HG02870 (cell line): ENCODE measurements around the gene ADCY2.

Experiments used
- ATAC-seq: cut with Tn5 transposase; IDR thresholded peaks from one replicate; pipeline ENCODE4 v1.9.1; 2021; ENCODE audit warnings: mild to moderate bottlenecking, moderate library complexity; ENCODE audit not compliant: unreplicated experiment

ADCY2 gene

DNA sequence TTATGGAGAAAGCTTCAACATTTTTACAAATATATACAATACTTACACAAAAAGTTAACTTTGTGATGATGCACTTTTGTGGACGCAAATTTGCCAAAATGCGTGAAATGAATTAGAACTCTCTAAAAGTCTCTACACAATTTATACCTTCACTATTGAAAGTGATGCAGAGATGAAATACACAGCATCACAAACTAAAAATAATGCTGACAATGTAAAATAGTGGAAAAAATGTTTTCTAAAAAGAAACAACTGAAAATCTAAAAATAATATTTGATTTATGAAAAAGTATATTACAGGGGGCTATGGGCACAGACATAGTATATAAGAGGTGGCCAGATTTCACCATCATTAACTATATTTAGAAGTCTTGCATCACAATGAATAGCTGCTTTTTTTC is 188.8 kb downstream of the ADCY2 start:
- ATAC-seq = no peak

DNA sequence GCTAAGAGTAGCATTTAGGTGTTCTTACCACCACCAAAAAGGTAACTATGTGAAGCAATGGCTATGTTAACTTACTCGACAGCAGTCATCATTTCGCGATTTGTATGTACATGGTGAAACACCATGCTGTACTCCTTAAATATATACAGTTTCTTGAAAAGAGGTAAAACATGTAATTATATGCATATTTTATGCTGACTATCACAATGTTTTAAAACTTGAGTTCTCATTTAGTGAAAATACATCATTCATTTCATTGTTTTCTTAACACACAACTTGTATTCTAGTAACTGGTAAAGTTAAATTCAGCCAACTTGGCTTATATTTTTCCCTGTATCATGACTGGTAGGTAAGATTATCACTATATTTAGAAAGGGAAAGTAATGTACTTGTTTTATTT is 189.9 kb downstream of the ADCY2 start:
- no peak for ATAC-seq

DNA sequence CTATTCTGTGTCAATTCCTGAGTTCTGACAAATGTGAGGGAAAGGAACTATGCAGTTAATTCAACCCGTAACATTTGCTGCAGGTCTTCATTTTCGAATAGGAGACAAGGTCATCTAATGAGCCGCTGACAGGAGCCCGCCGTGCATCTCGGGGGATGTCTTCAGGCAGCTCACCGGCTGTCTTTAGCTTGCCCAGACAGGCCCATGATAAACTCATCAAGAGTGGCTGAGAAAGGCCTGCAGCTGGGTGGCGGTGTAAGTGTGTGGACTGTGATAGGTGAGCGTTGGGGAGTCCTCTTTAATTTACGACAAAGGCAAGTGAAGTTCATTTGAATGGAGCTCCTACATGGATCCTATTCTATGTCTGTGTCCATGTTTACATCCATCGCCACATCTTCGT is 190.5 kb downstream of the ADCY2 start:
- no peak for ATAC-seq

DNA sequence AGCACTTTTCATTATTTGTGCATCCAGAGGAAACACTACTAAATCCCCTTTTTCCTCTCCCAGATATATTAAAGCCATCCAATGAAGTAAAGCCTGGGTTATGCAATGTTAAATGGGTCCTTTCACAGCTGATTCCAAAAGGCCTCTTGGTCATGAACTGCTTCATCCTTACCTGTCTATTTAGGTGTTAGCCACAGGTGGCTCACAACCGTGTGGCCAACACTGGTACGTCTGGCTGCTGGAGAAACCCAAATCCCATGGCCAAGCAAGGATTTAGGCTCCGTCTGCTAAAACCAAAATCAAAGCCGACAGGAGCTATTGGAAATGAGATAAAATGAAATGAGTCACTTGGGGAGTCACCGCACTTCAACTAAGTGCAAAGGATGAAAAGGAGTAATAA is 193.9 kb downstream of the ADCY2 start:
- ATAC-seq = no peak

DNA sequence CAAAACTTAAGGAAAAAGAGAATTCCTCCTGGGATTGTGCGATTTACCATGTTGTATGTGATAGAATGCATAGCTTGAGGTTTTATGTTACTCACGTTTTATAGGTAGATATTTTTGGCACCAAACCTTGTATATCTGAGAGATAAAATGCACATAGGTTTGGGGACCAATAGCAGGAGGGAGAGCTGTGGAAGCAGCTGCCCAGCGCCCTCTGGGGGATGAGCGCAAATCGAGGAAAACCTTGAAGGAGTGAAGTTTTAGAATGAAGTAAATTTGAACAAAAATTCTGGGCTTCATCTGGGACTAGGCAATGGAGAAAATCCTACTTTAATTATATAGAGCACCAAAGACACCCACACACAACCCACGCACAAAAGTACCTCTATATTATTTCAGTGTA is 197.0 kb downstream of the ADCY2 start:
- ATAC-seq = no peak

DNA sequence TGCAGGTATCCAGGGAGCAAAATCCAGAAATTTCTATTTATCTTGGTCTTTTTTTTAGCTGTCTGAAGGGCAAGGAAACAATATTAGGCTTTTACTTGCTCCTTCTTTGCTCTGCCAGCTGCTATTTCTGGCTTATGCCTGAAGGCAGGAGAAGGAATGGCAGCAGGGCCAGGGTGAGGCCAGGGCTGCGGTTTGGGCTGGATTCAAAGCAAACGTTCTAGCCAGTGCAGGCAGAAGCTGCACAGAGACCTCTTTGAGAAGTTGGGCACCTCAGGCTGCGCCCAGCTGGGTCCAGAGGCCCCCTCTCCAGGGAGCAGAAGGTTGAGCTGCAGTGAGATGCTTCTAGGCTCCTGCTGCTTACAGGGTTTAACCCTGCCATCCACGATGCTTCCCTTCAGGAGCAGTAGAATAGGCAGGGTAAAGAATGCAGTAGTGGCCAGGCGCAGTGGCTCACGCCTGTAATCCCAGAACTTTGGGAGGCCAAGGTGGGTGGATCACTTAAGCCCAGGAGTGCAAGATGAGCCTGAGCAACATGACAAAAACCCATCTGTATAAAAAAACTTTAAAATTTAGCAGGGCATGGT is 201.2 kb downstream of the ADCY2 start:
- no peak for ATAC-seq

DNA sequence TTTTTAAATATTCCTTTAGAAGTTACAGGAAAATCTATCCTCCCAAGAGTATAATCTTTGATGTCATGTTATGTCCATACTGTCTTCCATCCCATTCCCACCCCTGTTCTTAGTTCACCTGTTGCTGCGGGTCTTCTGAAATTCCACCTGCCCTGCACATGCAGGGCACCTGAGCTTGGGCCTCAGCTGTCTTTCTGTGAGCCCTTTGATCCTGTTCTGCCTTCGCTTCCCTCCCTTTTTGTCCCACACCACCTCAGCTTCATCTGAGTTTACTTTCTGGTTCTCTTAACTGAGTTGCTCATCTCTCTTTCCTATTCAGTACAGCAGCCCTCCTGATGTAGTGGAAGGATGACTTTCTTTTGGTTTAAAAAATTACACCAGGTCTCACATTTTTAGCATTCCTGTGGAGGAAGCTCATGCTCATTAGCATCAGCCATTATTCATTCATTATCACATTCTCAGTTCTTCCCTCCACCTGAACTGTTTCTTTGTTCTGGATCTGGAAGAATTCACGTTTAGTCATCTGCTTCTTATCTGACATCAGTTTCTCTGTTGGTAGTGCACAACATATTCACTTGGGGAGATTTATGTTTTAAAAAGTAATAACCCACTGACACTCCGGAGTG is 211.0 kb downstream of the ADCY2 start:
- no peak for ATAC-seq

DNA sequence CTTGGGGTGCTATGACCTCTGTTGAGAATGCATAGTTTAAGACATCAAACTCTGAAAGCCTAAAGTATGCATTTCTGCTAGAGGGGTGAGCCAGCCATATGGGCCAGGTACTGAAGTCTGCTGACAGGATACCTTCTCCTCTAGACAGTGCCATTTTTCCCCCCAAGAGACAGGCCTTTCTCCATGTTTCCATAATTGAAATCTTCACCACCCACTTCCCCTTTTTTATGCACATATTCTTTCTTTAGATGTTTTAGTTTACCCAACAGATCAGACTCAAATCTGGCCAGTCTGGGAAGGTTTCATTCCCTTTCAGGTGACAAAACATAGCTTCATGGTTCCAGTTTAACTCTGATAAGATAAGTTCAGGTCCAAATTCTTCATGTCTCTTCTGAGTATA is 212.8 kb downstream of the ADCY2 start:
- ATAC-seq = no peak

DNA sequence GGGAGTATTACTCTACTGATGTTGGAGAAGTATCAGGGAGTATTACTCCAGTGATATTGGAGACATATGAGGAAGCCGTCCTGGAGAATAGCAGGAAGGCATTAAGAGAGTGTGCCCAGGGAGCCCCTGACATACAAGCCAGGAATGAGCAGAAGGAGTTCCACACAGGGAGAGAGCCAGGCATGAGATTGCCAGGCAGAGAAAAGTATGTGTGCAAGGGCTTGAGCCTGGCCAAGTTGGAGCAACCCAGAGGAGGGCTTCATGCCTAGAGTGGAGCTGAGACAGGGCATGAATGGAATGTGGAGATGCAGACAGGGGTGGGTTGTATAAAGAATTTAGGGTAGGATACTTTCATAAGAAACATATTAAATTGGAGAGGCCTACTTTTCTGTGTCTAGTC is 213.8 kb downstream of the ADCY2 start:
- ATAC-seq = no peak

DNA sequence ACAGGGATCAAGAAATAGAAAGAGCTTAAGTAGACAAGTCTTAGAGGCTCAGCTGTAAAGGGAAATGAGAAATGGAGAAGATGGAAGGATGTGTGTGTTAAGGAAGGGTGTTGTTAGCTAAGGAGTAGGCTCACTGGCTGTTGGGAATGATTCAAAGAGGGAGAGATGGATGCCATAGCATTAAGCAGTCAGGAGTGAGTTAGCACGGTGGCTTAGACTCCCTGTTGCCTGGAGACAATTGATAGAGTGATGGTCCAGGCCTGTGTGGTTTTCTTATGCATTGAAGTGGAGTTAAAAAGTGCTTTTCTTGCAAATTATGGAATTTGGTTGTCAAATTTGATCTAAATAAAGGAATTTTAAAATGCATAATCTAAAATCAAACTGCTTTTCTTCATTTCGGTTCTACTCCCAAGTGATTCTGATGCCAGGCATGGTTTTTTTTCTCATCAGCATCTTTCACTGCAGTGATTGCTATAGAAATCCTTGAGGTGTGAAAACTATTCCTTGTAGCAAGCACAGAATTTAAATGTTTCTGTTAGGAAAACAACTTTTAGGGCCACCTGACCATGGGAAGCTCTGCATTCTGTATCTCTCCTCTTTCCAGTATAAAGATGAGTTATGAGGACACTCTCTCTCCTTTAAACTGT is 214.7 kb downstream of the ADCY2 start:
- ATAC-seq = no peak

DNA sequence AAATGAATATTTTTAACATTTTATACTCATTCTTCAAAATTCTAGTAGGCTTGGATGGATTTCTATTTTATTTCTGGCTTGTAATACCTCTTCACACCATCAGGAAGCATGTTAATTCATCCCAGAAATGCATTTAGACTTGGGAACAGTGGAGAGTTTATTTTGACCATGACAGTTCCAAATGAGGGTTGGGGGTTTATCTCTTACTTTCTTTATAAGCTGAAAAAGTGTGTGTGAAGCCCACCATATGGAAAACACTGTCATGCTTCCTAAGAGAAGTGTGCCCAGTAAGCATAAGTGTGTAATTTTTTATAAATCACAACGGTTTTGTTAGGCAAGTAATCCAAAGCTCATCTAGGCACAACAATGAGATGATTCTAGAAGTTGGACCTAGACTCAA is 215.6 kb downstream of the ADCY2 start:
- ATAC-seq = no peak

DNA sequence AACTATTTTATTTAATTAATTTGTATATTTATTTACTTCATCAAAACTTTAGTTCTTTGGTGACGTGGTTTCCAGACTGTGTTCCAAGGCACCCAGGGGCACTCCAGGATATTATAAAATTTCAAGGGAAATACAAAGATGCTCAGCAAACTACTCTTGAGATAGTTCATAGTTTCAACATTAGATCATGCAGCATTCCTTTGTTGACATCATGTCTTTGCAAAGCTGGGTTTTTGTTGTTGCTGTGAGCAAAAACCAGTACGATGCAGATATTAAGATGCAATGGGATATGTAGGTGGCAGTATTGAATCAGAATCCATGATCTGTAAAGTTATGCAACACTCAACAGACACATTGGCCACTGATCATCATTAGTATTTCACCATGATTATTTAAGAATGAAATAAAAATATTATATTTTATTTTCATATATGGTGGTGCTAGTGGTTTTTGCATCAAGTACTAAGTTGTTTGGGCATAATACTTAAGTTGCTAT is 219.7 kb downstream of the ADCY2 start:
- ATAC-seq = no peak

DNA sequence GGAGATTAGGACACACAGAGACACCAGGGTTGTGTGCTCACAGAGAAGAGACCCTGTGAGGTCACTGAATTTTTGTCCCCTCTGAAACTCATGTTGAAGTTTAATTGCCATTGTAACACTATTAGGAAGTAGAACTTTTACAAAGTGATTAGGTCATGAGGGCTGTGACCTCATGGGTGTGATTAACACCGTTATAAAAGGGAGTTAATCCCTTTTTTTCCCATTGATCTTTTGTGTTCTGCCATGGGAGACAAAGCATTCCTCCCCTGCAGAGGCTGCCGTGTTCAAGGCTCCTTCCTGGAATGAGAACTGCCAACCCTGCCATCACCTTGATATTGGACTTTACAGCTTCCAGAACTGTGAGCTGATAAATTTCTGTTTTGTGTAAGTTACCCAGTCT is 221.0 kb downstream of the ADCY2 start:
- ATAC-seq = no peak

DNA sequence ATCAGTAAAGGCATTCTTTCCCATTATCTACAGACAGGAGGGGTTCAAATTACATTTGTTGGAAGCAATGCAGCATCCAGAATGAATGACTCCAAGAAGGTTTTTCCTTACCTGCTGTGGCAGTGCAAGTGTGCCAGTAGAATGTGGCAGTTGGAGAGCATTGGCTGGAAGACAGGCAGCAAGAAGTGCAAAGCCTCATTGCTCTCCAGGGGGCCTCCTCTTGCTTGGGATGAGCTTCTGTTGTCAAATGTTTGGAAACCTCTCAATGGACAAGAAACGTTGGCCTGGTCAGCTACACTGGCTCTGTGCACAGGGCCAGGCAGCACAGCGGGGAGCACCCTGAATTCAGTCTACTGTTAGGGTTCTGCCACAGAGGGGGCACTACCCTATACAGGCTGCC is 226.6 kb downstream of the ADCY2 start:
- no peak for ATAC-seq

DNA sequence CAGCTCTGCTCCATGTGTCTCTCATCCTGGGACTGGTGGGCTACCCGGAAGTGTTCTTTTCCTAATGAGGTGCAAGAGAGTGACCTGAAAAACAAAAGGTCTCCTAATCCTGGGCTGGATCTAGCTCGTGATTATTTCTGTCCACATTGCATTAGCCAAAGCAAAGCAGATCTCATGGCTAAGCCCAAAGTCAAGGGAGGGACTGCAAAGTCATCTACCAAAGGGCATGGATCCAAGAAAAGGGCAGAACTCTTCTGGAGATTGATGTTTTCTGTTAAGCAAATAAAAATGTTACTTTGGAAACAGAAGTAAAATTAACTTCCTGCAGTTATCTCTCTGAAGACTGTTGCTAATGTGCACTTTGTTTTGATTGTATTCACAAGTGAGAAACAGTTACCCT is 229.8 kb downstream of the ADCY2 start:
- ATAC-seq = no peak

DNA sequence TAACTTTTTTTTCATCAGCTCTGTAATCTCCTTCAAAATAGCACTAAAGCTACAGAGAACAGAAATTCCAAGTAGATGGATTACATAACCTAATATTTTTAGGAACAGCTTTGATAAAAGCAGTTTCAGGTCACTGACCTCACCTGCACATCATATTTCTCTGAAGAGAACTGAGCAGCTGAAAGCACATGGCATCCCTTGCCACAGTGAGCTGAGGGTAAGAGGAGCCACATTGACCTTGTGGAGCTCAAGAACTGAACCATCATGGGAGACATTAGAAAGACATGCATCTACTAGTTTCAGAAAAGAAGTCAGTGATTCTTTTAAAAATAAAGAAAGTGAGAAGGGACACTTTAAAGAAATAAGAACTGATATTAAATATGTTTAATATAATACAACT is 232.3 kb downstream of the ADCY2 start:
- no peak for ATAC-seq

DNA sequence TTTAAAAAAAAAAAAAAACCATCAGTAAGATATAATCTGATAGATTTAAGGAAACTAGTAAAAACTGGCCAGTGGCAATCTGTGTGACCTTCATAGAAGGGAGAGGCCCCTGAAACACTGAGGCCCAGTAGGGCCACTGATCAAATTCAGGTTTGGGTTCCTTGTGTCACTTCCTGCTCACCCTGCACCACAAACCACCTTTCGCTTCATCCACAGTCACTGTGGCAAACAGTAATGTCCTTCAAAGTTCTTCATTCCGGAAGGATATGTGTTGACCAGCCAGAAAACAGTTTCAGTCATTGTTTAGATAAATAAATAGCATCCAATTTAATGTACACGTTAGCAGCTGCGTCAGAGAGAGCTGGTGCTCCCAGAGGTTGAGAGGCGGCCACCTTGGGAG is 232.9 kb downstream of the ADCY2 start:
- ATAC-seq = no peak

DNA sequence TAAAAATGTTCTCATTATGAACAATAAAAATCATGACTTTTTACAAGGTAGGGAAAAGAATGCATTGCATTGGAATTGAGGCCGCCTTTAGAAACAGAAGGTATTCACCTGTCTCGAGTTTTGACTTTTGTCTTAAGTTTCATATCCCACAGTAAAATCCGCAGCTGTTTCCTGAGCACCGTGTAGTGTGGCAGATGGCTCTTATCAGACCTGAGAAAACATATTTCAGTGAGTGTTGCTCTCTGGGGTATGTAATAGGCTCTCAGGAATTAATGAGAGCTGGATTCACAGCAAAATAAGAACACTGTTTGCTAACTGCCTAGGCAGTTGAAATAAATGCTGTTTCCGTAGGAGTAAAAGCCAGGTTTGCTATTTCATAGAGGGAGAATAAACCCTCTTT is 233.6 kb downstream of the ADCY2 start:
- no peak for ATAC-seq

DNA sequence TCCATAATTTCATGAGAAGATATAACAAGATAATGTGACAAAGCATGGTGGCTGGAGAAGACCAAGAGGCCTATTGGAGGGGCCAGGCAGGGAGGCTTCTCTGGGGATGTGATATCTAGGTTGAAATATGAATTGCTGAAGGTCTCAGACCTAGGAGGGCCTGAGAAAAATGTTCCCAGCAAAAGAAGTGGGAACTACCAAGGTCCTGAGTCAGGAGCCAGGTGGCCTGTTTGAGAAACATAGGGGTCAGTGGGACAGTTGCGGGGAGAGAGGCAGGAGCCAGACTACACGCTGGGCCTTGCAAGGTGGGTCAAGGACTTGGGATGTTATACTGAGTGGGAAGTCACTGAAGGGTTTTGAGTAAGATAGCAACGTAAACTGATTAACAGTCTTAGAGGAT is 238.9 kb downstream of the ADCY2 start:
- no peak for ATAC-seq

DNA sequence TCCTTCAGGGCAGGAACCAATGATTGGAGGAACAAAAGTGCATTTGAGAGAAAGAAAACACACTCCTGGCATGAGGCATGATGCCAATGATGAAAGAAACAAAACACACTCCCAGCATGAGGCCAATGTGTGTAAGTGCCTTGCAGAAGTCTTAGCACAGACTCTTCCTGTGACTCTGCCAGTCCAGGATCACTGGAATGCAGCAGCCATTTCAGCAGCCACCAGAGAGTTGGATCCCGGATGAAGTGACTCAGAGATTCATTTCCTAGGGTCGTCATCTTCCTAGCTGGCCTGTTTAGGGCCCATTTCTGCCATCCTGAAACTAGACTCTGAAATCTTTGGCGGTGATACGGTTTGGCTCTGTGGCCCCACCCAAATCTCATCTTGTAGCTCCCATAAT is 242.5 kb downstream of the ADCY2 start:
- no peak for ATAC-seq

DNA sequence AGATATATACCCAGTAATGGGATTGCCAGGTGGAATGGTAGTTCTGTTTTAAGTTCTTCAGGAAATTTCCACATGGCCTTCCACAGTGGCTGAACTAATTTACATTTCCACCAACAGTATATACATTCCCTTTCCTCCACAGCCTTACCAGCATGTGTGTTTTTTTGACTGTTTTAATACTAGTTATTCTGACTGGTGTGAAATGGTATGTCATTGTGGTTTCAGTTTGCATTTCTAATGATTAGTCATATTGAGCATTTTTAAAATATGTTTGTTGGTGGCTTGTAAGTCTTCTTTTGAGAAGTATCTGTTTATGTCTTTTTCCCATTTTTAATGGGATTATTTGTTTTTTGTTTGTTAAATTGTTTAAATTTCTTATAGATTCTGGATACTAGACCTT is 246.1 kb downstream of the ADCY2 start:
- ATAC-seq = peak; percentile 47

DNA sequence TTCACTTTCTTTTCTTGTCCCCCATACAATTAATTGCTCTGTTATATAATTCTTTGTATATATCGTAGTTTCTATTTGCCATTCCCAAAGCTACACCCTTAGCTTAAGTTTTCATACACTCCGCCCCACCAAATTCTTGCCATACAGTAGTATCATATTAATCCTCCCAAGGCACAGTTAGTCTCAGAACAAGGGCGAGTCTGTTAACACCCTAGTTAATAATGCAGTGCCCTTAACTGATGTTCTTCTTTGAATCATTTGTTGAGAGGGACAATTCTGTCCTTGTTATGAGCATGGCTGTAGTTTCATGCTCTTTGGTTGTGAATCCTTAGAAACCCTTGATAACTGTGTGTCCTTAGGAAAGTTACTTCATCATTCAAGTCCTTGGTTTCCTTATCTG is 248.8 kb downstream of the ADCY2 start:
- ATAC-seq = no peak

DNA sequence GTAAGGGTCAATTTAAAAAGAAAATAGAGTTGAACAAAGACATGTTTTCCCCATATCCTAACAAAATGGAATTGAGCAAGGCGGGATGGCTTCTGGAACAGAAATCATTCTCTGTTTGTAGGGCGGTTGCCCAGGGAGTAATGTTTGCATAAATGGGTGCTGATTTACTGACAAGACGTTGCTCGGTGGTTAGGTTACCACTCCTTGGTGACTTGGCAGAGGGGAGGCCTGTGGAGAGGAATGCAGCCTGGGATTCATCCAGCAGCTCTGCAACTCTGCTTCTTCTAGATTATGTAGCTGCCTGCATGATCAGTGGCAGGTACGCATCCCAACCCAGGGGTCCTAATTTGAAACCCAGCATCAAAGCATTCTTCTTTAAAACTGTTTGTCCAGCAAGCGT is 254.8 kb downstream of the ADCY2 start:
- no peak for ATAC-seq
